ENCODE results near the gene HOXD9. TPM values are rescaled to one million over a fixed set of nuclear protein-coding genes. Genes with fewer than 3 reads are reported as not detected.

HOXD9 gene
- total RNA-seq, 1 experiment from 2014 or later: not detected

DNA sequence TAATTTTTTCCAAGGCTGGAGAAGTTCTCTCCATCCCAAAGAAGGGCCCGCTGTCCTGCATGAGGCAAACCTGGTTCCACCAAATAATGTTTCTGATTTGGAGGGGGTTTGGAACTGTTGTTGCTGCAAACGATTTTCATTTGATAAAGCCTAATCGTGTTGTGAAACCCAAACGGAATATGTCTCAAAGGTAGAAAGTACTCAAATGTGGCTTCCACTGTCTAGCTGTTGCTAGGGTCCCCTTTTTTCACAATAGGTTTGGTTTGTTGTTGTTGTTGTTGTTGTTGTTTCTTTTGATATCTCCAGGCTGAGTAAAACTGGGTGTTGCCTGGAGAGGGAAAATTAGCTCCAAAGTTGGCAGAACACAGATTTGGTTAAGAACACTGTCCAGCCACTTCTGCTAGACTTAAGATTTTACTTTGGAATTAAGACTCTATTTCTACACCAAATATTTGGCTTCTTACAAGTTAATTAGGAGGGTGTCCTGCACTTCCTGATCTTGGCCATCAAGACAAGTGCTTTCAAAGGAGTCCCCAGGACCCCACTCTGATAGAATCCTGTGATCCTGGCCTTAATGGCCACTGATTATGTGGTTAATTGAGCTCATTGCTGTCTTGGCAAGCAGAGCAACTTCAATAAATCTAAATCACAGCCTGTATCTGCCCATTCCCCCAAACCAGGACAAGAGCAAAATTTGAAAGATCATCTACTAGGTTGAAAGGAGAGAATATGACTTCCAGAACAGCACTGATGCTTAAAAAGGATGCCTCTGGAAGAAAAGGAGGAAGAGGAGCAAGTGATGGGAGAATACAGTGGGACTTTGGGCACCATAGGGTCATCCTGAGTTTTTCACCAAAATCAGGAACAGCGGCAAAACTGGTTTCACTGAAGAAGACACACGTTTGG lies 33.3 kb upstream of the HOXD9 start:
- Mint-ChIP-seq H3K27ac (no peak overlapping the region), H3K4me3 (no peak overlapping the region), H3K36me3 (ENCODE audit: insufficient read depth in 1 of 3, low read depth in 3 of 3) (peaks cover 0 to 3% (median 0%) of the 10 kb centered on the region in 3 experiments; a peak in 2 of 7 replicates), H3K4me1 (peaks cover 11 to 32% of the 10 kb centered on the region in 2 experiments), H3K9me3 (peaks cover 11 to 14% of the 10 kb centered on the region in 2 experiments; a peak in 4 of 5 replicates), H3K27me3 (ENCODE audit: low read depth) (peaks cover 98% of the 10 kb centered on the region)
- Histone ChIP-seq H3K9ac (ENCODE audit: extremely low read depth, insufficient read length, low read length) (no peak overlapping the region), H4K5ac (ENCODE audit: insufficient read length, low read depth, low read length) (no peak overlapping the region), H2BK15ac (ENCODE audit: low read depth, low read length) (no peak overlapping the region), H2BK5ac (ENCODE audit: insufficient read length, low read length) (no peak overlapping the region), H4K20me1 (ENCODE audit: control insufficient read depth, insufficient read depth, insufficient read length) (no peaks in the 10 kb centered on the region), H3K27ac (ENCODE audit: insufficient read length, low read depth, low read length) (no peak overlapping the region), H2BK12ac (ENCODE audit: insufficient read length, low read depth, low read length) (no peak overlapping the region), H3K4me1 (ENCODE audit: insufficient read depth, low read length) (peaks cover 3% of the 10 kb centered on the region; the same call in 1 of the 2 replicates), H3K23ac (ENCODE audit: insufficient read length, low read depth, low read length) (no peak overlapping the region), H3K4ac (ENCODE audit: low read depth, low read length) (no peak overlapping the region), H3K79me2 (ENCODE audit: insufficient read depth, low read length) (no peaks in the 10 kb centered on the region), H3K27me3 (ENCODE audit: insufficient read depth, low read length) (peaks cover 96% of the 10 kb centered on the region), H4K8ac (replicated peaks; ENCODE audit: insufficient read length, low read depth, low read length) (no peak overlapping the region), H3K18ac (ENCODE audit: insufficient read length, low read depth, low read length) (no peak overlapping the region), H2BK20ac (ENCODE audit: low read depth, low read length, poor library complexity, severe bottlenecking) (no peak overlapping the region), H3K14ac (ENCODE audit: insufficient read depth, low read length) (no peak overlapping the region), H2AFZ (ENCODE audit: low read length) (no peak overlapping the region), H2BK120ac (ENCODE audit: low read depth, low read length, poor library complexity, severe bottlenecking) (no peak overlapping the region), H2AK5ac (ENCODE audit: insufficient read length, low read length) (no peak overlapping the region), H3K79me1 (ENCODE audit: insufficient read depth, low read depth, low read length, poor library complexity, severe bottlenecking) (no peaks in the 10 kb centered on the region), H3K4me2 (ENCODE audit: insufficient read depth, insufficient read length, low read length) (no peak overlapping the region), H3K56ac (ENCODE audit: insufficient read length, low read depth, low read length) (no peak overlapping the region), H4K91ac (ENCODE audit: insufficient read length, low read depth, low read length) (no peak overlapping the region), H3T11ph (ENCODE audit: low read length) (no peak overlapping the region), H3K23me2 (ENCODE audit: insufficient read length, low read depth, low read length, poor library complexity, severe bottlenecking) (no peaks in the 10 kb centered on the region), H3K9me3 (ENCODE audit: control insufficient read depth, low read depth, low read length) (no peaks in the 10 kb centered on the region)
- peak; percentile 11 for DNase-seq
- no CpG with 5 or more reads among the region's 6 CpGs for WGBS (ENCODE audit: extremely low coverage, insufficient read length, low lambda C conversion rate)
- TF ChIP-seq, protein P1, sequence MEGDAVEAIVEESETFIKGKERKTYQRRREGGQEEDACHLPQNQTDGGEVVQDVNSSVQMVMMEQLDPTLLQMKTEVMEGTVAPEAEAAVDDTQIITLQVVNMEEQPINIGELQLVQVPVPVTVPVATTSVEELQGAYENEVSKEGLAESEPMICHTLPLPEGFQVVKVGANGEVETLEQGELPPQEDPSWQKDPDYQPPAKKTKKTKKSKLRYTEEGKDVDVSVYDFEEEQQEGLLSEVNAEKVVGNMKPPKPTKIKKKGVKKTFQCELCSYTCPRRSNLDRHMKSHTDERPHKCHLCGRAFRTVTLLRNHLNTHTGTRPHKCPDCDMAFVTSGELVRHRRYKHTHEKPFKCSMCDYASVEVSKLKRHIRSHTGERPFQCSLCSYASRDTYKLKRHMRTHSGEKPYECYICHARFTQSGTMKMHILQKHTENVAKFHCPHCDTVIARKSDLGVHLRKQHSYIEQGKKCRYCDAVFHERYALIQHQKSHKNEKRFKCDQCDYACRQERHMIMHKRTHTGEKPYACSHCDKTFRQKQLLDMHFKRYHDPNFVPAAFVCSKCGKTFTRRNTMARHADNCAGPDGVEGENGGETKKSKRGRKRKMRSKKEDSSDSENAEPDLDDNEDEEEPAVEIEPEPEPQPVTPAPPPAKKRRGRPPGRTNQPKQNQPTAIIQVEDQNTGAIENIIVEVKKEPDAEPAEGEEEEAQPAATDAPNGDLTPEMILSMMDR (conservative IDR thresholded peaks at IDR 0.05): no peak

Measured in H9 (cell line).